Fibroblast of skin of abdomen (primary cell): ENCODE results near the gene TIGIT. TPM values are rescaled to one million over a fixed set of nuclear protein-coding genes. Genes with fewer than 3 reads are reported as not detected.
"Not testable (repeated sequence)": the region's sequence is repeated elsewhere in the genome, so short reads cannot be mapped to it uniquely, and the experiment has no call there.

ENCODE experiments used
- DNase-seq: peaks from one replicate; pipeline ENCODE4 v3.0.0-alpha.2; 2013
- polyA plus RNA-seq, 2 experiments: library from polyadenylated mRNA; unstranded; fragments of 120-200 nt; gene quantifications; one replicate each; pipeline ENCODE4 v1.2.1, GENCODE V29; 2013; ENCODE audit not compliant: insufficient read length in 2 of 2

The TIGIT gene
- not detected for polyA plus RNA-seq (2013, experiment 1 of 2; ENCODE audit: insufficient read length)
- not detected for polyA plus RNA-seq (2013, experiment 2 of 2; ENCODE audit: insufficient read length)

DNA sequence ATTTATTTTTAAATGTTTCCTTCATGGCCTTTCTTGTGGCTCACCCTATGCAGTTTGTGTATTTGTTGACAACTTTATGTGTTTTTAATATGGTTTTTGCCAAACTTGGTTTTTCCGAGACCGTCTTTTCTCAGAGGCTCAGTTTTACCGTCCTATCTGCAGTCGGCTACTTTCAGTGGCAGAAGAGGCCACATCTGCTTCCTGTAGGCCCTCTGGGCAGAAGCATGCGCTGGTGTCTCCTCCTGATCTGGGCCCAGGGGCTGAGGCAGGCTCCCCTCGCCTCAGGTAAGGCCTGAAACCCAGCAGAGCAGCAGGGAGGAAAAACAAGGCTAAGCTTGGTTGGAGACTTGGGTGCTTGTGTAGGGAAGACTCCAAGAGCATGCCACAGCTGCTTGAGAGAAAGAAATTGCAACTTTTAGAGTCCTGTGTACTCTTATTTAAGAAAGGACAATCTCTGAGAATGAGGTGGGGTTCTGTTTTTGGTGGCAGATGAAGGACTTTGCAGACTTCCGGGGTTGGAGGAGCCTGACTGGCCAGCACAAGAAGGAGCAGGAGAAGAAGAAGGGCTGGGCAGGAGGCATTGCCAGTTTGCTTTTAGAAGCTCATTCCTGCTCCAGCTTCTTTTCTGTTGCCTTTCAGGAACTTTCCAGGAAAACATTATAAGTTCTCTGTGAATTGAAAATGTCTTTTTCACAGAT lies at the start of gene TIGIT:
Gene TIGIT, plus strand, starts transcription at position 191 of the 698 bp plus-strand sequence. Its CDS starts 34 bp downstream, at position 225.
- DNase-seq, result no peak

DNA sequence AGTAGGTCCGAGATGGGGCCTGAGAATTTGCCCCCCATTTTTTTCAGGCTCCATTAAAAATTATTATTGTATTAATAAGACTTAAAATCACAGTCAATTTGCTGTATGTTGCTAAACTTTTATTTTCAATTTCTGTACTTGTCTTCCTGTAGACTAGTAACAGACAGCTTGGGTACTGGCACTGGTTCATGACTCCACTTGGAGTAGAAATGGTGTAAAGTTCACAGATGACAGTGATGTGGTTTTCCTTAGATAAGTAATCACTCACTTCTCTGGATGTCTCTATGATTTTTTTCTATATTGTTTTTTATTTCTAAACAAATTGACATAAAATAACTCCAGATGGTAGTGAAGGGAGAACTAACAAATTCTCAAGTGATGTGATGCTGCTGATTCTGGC lies 40.9 kb upstream of the TIGIT start:
- no peak for DNase-seq

DNA sequence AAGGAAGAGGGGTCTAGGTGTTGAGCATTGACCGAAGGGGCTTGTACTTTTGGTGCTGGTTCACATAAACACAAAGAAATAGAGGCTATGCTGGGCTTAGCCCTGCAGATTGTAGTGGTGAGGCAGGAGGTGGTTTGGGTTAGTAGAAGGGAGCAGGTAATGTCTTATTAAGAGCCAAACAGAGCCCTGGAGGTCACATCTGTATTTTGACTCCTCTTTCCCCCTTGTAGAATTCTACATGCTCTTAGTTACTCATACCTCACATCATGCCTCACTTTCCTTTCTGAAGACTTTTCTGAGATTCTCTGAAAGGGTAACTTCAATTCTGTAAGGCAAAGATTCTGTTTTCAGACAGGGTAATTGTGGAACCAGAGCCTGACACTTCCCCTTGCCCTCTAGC lies 40.3 kb upstream of the TIGIT start:
- no peak for DNase-seq

DNA sequence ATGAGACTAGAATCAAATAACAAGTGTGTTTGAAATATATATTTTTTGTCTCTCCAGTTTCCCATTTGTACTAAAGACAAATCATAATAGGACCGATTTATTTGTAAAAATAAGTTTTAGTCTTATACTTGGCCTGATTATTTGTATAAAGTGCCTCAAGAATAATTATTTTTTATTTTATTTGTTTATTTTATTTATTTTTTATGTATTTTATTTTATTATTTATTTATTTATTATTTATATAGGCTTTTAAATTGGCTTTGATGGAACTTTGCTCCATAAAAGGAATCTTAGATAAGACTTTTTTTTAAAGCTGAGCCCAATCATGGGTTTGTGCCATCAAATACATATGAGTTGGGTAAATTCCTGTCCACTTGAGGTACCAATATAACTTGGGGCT lies 34.3 kb upstream of the TIGIT start:
- no peak for DNase-seq

DNA sequence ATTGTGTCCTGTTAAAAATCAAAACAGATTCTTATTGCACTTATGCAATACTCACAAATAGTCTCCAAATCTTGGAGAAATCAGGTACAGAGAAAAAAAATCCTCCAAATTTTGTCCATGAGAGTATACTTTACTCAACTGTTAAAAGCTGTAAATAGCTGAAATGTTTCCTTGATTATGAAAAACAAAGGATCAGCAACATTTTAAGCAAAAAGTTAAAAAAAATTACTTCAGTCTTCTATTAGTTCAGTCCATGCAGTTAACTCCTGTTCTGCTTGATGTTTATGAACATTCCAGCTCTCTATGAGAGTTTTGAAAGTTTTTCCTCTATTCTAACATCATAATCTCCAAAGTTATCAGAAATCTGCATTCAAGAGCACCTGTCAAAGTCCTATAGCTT lies 33.7 kb upstream of the TIGIT start:
- DNase-seq, result no peak

DNA sequence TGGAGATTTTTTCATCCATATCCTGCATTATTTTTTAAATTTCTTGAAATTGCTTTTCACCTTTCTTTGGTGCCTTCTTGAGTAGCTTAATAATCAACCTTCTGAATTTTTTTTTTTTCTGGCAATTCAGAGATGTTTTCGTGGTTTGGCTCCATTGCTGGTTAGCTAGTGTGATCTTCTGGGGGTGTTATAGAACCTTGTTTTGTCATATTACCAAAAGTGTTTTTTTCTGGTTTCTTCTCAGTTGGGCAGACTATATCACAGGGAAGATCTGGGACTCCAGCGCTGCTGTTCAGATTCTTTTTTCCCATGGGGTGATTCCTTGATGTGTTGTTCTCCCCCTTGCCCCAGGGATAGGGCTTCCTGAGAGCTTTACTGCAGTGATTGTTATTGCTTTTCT lies 23.8 kb upstream of the TIGIT start:
- DNase-seq, result no peak

DNA sequence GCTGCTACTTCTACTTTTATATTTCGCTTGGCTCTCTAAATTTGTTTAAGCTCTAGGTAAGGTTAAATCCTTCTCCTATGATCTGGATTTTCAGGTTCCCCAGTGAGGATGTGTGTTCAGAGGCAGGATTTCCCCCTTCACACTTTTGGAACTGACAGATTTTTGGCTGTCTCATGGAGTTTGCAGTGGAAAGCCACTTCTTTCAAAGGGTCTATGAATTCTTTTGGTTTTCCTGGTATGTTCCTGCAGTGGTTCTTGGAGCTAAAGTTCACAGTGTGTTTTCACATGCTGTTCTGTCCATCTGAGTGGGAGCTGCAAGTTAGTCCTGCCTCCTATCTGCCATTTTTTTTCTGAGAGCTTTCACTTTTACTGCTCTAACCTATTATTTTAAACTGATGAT lies 21.6 kb upstream of the TIGIT start:
- no peak for DNase-seq

DNA sequence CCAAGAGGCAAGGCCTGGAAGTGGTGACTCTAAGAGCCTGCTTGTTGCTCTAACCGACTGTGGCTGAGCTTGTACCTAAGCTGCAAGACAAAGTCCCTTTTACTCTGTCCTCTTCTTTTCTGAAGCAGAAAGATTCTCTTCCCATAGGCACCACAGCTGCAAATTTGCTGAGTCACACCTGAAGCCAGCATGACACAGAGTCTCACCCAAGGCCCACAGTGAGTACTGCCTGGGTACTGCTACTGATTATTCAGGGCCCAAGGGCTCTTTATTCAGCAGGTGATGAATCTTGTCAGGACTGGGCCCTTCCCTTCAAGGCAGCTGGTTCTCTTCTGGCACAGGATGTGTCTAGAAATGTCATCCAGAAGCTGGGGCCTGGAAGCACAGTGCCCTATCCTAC lies 18.9 kb upstream of the TIGIT start:
- DNase-seq, result no peak

DNA sequence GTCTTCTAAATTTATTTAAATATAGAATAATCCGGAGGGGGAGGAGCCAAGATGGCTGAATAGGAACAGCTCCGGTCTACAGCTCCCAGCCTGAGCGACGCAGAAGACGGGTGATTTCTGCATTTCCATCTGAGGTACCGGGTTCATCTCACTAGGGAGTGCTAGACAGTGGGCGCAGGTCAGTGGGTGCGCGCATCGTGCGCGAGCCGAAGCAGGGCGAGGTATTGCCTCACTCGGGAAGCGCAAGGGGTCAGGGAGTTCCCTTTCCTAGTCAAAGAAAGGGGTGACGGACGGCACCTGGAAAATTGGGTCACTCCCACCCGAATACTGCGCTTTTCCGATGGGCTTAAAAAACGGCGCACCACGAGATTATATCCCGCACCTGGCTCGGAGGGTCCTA lies 17.0 kb upstream of the TIGIT start:
- not testable (repeated sequence) for DNase-seq

DNA sequence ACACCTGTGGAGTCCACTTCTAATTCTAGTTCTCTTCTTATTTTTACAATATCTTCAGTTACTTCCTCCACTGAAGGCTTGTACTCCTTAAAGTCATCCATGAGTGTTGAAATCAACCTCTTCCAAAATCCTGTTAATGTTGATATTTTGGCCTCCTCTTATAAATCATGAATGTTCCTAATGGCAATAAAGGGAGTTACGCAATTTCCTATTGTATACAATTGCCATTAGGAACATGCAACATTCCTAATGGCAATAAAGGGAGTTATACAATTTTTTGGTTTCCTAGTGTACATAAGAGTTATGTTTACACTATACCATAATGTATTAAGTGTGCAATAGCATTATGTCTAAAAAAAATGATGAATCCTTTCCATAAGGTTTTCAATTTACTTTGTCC lies 9.2 kb upstream of the TIGIT start:
- DNase-seq, result no peak

DNA sequence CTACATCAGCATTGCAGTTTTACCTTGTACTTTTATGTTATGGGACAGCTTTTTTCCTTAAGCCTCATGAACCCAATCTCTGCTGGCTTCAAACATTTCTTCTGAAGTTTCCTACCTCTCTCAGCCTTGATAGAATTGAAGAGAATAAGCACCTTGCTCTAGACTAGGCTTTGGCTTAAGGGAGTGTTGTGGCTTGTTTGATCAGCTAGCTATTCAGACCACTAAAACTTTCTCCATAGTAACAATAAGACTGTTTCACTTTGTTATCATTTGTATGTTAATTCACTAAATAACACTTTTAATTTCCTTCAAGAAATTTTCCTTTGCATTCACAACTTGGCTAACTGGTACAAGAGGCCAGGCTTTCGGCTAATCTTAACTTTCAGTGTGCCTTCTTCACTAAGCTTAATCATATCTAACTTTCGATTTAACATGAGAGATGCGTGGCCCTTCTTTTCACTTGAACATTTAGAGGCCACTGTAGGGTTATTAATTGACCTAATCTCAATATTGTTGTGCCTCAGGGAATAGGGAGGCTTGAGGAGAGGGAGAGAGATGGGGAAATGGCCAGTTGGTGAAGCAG lies 8.1 kb upstream of the TIGIT start:
- no peak for DNase-seq

DNA sequence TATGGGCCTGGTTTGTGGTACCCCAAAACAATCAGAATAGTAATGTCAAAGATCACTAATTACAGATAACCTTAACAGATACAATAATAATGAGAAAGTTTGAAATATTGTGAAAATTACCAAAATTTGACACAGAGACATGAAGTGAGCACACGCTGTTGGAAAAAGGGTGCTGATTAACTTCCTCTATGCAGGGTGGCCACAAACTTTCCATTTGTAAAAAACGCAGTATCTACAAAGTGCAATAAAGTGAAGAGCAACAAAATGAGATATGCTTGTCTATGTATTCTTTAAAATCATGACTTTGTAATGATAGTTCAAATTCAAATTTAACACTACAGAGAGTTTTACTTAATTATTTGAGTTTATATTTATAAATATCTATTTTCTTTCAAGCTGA lies 7.6 kb upstream of the TIGIT start:
- DNase-seq, result no peak

DNA sequence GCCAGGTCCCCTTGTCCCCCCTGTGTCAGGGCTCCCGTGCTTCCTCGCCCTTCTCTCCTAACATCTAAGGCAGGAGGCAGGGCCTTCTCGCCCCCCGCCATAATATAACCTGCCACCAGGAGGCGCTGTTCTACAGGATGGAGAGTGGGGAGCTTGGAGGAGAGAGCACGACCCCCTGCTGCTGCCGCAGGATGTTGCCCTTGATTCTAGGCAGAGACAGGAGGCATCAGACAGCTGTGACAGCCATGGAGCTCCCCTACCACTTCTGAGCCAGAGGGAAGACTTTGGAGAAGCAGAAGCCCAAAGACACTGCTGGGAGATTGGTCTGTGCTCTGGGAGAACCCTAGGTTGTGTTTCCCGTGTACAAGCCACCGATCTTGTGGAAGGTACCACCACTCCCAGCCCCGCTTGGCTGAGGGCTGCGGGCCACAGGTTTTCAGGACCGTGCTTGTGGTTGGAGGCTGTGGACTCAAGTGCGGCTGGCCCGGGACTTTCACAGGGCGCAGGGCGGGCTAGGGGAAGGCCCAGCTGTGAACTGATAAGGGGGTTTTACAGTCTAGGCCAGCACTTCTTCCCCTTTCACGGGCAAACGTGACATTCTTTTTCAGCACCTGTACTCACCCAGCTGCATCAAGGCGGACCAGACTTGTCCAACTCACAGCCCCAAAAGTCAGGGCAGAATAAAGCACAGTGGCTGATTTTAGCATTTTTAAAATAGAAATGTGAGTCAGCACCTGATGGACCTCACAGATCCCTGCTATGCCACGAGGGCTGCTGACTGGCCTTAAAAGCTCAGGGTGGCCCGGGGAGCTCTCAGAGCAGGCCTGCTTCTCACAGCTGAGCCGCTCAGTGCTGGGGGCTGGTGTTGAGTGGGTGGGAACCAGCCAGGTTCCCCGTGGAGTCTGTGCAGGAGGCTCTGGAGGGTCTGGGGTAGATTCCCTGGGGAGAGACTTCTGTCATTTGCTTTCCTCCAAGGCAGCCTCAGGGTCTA lies 2.6 kb upstream of the TIGIT start:
- peak; percentile 35 for DNase-seq

DNA sequence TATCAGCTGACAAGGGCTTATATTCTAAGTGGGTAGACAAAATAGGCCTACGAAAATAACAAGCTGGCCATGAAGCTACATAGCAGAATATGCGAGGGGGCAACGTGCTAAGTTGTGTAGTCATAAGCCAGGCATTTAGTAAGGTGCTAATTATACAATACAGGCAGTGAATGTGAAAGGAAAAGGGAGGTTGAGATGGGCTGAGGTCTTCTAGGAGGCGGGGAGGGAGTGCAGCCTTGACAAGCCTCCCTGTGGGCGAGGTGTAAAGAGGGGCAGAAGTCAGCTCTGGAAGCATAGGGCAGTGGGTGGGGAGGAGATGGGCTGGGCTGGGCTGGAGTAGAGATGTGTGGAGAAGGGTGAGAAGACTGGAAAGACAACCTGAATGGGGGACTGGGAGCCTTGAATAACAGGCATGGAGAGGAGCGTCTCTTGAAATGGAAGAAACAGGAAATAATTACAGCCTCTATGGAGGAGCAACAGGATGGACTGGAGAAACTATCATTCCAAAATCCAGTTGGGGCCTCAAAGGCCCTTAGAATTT lies 1.2 kb downstream of the TIGIT start:
- no peak for DNase-seq

DNA sequence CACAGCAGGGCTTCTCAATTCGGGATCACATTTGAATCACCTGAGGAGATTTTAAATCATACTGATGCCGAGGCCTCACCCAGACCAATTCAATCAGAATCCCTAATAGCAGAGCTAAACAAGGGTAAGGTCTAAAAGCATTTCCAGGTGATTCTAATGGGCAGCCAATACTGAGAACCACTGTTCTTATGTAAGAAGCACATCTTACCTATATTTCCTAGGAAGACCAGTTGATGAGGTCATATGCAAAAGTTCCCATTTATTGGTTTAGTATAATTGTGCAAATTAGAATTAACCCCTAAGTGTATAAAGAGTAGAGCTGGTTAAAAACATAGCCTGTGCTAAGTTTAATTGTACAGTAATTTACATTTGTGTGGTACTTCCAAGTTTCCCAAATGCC lies 2.1 kb downstream of the TIGIT start:
- DNase-seq, result no peak

DNA sequence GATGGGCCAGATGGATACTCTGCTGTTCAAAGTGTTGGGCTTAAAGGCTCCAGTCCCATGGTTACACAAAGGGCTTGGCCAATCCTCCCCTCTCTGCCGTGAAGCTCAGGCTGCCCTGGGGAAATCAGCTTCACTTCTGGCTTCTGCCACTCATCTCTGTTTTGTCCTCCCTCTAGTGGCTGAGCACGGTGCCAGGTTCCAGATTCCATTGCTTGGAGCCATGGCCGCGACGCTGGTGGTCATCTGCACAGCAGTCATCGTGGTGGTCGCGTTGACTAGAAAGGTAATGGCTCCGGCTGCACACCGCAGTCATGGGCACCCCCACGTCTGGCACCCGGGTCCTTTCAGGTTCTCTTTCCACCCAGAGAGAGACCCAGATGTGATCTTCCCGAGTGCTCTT lies 5.6 kb downstream of the TIGIT start:
- no peak for DNase-seq

DNA sequence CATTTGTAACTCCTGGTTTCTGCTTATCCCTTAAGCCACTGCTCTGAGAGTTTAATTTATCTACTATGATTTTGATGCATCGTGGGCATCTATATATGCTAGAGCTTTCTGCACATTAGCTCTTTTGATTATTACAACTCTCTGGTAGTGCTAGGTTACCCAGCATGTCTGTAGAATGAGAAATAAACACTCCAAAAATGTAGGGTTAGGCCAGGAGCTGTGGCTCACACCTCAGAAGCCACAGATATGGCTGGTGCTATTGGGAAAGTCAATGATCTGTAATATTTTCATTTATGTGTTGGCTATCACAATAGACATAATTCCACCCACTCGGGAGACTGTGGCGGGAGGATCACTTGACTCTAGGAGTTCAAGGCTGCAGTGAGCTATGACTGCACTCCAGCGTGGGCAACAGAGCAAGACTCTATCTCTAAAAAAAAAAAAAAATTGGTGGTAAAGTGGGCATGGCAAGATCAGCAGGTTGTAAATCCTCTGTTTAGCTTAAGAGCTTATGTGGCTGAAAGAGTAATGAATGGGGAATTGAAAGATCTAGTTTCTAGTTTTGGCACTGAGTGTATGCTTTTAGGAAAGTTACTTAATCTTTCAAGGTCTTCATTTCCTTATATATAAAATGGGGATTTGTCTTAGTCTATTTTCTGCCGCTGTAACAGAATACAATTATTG lies 6.3 kb downstream of the TIGIT start:
- DNase-seq, result no peak

DNA sequence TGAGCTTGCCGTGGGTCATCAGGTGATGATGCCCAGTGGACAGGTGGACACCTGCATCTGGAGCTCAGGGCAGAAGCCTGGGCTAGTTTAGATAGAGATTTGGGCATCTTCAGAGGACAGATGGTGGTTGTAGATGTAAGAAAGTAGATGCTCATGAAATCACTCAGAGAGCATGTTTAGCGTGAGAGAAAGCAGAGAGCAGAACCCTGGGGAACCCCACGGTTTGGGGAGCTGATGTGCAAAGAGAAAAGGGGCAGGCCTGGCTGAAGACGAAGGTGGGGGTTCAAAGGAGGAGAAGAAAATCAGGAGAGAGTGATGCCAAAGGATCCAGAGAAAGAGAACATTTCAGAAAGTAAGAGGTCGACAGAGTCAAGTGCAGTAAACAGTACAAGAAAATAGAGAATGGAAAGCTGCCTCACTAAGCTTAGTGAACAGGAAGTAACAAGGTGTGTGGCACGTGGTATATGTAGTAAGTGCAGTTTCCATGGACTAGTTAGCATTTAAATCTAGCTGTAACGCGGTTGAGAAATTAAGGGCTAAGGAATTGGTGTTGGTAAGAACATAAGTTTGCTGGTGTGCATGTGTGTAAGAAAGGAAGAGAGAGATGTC lies 13.5 kb downstream of the TIGIT start:
- no peak for DNase-seq

DNA sequence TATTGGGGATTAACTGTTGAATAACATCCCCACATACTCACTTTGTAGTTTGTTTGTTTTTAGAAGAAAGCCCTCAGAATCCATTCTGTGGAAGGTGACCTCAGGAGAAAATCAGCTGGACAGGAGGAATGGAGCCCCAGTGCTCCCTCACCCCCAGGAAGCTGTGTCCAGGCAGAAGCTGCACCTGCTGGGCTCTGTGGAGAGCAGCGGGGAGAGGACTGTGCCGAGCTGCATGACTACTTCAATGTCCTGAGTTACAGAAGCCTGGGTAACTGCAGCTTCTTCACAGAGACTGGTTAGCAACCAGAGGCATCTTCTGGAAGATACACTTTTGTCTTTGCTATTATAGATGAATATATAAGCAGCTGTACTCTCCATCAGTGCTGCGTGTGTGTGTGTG lies 14.0 kb downstream of the TIGIT start:
- DNase-seq, result no peak

DNA sequence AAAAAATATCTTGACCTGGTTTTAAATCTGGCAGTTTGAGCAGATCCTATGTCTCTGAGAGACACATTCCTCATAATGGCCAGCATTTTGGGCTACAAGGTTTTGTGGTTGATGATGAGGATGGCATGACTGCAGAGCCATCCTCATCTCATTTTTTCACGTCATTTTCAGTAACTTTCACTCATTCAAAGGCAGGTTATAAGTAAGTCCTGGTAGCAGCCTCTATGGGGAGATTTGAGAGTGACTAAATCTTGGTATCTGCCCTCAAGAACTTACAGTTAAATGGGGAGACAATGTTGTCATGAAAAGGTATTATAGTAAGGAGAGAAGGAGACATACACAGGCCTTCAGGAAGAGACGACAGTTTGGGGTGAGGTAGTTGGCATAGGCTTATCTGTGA lies 14.5 kb downstream of the TIGIT start:
- no peak for DNase-seq

DNA sequence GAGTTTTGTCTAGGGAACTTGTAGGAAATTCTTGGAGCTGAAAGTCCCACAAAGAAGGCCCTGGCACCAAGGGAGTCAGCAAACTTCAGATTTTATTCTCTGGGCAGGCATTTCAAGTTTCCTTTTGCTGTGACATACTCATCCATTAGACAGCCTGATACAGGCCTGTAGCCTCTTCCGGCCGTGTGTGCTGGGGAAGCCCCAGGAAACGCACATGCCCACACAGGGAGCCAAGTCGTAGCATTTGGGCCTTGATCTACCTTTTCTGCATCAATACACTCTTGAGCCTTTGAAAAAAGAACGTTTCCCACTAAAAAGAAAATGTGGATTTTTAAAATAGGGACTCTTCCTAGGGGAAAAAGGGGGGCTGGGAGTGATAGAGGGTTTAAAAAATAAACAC lies 15.0 kb downstream of the TIGIT start:
- no peak for DNase-seq

DNA sequence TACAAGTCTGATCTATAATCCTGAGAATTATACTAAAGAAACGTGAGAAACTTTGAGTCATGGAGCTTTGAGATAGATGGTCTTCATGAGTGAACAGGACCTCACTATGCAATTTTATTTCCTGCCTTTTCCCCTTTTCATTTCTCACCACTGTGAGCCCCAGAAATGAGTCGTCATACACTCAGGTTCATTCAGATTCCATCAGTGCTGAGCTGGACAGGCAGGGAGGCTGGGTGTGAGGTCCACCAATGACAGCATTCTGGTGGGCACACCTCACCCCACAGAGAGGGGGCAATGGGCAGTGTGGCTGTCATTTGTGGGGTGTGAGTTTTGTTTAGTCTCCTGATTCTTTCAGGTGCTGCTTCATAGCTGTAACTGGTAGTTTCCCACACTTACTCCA lies 16.9 kb downstream of the TIGIT start:
- DNase-seq, result peak; percentile 22
